Endothelial cell of hepatic sinusoid (primary cell): ENCODE results near the gene GNMT.
"Not testable (repeated sequence)": the region's sequence is repeated elsewhere in the genome, so short reads cannot be mapped to it uniquely, and the experiment has no call there.

Source experiments
- in situ Hi-C: cut with HindIII; loops from 2 replicates; pipeline ENCODE4 v1.10.0; 2017; ENCODE audit warnings: low sequenced_read_pairs

The GNMT gene

DNA sequence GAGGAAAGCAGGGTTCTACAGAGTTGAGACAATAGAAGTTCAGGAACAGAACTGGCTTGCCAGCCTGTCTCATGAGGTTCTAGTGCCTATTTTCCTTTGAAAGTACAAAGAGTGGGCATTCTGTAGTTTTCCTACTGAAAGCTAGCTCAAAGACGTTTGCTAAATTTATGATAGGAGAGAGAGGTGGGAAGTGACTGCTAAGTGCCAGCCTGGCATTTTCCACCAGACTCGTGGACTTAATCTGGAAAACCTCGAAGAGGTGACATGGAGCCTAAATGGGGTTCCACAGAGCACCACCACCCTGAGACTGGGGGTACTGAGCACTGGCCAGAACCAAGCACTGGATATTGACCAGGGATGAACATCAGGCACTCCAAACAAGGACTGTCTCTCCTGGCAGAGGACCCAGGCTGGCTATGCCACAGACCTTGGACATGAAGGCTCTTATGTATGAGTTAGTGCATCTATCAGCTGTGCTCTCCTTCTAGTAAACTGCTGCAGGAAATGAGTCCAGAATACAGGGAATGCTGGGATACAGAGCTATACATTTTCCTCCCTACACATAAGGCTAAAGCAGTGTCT, 11.3 kb downstream of the GNMT start:
- in situ Hi-C loops = no loop called here

DNA sequence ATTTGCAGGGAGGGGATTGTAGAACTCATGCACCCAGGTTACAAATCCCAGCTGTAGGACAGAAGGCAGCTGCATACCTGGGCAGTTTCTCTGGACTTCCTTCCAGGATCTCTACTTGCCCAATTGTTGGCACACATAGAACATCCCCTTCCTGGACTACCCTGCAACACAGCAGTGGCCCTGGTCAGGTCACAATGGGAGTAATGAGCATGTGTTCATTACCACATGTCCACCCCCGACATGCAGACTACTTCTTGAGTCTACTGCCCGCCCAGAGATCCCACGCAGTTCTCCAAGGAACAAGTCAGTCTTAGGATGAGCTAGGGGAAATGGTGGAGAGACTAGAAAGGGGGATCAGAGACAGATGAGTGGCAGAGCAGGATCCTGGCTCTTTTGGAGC, 13.4 kb downstream of the GNMT start:
- in situ Hi-C loops = no loop called here

DNA sequence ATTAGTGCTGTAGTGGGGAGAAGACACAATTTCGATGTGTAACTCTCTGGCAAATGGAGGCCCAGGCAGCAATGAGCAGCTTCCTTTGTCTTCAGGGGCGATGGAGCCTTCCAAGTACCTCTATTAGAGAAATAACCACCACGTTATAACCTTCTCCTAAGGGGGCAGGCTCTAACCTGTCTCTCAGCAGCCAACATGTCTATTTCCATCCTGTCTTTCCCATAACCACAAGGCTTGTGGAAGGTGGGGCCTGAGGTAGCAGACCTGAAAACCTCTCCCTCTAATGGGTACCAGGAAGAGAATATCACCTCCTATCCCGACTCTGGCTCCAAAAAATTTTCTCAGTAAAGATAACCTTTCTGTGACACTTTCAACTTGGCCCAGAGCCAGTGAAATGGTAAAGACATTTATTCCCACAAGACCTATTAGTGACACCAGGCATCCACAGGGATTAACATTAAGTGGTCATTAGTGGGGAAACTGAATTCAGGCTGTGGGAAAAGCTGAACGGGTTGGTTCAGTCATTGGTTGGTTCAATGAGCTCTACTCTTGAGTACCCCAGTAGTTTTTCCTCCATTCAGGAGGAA, 14.5 kb downstream of the GNMT start:
- in situ Hi-C loops = no loop called here

DNA sequence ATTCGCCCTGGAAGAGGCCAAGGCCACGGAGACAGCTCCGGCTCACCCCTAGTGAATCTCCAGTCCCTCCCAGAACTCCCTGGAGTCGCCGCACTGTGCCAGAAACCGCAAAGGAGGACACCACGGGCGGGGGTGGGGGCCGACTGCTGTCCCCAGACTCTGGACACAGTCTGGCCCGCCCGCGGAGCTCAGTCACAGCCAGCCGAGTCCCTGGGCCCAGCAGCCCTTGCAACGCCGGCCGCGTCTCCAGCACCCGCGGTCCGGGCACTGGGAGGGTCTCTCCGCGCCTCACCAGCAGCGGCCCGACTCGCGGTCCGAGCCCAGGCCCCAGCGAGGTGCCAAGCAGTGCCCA, 17.9 kb downstream of the GNMT start:
- in situ Hi-C loops = no loop called here

DNA sequence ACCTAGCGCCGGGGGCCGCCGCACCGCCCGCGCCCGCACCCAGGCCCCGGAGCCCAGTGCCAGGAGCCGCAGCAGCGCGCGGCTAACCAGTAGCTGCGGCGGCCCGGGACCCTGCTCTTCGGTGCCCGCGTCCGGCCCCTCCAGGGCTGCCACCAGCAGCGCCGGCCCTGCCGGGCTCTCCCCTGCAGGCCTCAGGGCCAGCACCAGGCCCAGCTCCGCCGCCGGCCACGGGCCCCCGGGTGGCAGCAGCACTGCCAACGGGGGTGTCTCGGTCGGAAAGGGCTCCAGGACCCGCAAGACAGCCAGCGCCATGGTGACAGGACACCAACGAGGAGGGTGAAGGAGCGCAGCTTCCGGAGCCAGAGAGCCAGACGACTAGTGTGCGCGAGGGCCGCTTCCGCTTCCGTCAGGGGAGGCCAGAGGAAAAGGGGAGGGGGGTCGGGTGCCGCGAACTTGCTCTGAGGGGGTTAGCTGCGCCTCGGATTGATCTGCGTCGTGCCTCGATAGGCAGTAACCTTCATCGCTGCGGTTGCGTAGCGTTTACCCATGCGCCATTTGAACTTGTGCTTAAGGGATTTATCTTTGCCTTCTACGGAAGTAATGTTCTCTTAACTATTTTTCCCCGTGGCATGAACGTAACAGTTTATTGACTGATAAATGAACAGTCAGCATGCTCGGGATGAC, 18.4 kb downstream of the GNMT start, which contains the start of gene PEX6:
Gene PEX6 (minus strand): TSS at position 343 of the 684 bp plus-strand sequence. CDS start 31 bp downstream, at position 312.
- in situ Hi-C loops = no loop called here

DNA sequence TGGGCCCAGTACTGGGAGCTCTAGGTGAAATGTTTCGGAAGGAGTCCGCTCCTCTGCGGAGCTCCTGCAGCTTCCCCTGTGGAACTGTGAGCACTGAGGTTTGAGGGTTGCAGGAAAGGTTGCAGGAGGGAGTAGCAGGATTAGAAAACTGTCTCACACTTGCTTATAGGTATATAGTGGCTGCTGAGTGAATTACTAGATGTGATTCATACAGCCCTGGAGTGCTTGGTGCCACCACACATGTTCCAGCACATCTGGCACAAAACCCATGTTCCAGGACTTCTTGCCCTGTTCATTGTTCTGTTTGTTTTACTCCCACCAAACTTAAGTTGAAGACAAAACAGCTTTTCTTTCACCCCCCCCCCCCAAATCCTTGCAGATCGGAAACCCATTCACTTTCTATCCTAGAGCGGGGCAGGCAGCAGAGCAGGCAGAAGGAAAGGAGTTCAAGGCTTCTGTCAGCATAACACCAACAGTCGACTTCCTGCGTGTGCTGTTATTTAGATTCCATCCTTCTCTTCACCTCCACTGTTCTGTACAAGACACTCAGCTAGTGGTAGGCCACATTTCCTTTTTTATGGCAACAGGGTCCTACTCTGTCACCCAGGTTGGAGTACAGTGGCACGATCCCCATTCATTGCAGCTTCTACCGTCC, 19.1 kb downstream of the GNMT start:
- in situ Hi-C loops = no loop called here

DNA sequence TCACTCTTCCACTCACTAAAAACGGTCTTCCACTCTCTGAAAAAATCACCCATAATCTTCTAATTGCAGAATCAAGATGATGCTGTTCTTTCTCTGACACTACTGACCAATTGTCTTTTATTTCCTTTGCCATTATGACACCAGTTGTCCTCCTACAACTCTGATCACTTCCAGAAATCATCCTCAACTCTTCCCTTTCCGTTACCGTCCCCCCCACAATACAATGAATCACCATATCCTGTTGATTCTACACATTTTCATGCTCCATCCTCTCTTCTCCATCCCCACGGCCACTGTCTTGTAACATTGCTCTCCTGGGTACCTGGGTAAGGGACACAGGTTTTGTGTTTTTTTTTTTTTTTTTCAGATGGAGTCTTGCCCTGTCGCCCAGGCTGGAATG, 21.3 kb downstream of the GNMT start:
- in situ Hi-C loops = no loop called here

DNA sequence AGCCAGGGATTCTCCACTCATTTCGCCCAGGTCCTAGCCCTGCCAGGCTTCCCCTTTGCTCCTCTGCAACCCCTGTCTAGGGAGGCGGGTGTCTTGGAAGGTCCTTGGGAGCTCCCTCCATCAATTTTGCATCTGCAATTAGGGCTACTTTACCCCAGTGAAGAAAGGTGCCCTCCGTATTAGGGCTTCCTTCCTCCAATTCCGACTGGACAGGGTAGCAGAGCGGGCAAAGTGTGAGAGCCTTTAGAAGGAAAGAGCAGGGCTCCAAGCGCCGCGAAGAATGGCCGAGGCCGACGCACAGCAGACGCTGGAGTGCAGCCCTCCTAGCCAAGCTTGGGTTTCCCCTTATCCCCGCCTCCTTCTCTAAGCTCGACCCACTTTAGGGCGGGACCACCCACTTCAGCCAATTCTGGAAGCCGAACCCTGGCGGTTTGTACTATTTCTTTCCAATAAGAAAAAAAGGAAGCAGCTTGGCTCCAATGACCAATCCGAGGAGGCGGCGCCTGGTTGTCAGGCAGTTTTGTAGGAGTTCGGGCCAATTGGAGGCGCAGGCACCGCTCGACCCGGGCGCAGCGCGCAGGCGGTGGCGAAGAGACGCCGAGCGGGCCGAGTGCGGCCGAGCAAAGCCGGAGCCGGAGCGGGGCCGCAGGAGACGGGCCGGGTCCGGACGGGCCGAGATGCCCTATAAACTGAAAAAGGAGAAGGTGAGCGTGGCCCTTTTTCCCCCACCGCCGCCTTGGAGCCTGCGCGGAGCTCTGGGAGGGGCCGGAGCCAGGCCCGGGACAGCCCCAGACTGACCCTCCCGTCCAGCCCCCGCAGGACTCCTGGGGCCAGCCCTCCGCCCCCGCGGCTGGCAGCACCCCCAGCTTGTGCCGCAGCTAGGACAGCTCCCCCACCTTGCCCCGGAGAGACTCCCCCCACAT, 23.7 kb downstream of the GNMT start, which contains the start of gene PPP2R5D:
Gene PPP2R5D (plus strand): TSS at position 570 of the 923 bp plus-strand sequence. CDS start 108 bp downstream, at position 678.
- in situ Hi-C loops = no loop called here

DNA sequence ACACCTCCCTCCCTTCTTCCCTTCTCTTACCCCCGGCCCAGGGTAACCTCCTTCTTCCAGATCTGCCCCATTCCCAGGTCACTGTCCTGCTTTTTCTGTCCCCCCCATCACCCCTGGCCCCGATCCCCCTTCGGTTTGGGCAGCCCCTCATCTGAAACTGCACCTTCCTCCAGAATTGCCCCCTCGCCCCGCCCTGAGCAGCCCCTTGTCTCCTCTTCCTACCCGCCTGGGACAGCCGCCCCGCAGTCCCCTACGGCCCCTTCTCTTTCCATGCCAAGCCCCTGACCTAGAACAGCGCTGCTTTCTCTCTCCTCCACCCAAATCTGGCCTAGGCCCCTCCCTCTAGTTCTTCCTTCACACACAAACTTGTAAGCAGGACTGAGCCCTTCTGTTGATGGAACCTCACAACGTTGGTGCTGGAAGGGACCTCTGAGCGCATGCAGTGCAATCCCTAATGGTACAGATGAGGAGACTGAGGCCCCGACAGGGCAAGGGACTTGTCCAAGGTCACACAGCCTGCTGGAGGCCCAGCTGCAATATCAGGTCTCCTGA, 24.4 kb downstream of the GNMT start:
- in situ Hi-C loops = no loop called here

DNA sequence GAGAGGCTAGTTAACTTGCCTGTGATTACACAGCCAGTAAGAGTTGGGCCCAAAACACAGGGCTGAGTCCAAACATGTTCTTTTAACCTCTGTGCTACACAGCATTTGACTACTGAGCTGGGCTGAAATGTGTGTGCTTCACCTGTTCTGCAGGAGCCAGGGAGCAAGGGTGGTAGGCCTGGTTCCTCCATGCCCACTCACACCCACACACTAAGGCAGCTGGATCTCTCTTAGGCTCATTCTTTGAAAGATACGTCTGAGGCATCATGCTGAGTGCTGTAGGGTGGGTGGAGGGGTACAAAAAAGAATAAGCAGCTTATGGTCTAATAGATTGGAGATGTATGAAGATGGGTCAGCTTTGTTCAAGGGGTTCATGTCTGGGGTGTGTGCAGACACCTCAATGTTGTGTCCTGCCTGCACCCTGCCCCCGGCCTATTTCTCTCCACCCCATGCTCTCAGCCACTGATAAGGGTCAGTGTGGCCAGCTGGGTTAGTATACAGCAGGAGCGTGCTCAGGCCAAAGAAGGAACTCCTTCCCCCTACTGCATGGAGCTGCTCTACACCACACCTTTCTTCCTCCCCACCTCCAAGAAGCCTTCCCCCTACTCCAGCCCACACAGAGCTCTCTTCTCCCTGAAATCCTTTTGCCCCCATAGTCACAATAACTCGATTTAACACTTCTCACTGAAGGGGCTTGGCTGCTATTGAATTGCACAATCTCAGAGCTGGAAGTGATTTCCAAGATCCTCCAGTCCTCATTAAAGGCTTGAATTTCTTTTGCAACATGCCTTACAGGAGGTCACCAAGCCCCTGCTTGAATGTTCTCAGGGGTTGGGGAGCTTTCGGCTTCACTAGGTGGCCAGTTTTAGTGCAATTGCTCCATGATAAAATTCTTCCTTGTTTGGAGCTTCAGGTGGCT, 27.2 kb downstream of the GNMT start:
- in situ Hi-C loops = no loop called here

DNA sequence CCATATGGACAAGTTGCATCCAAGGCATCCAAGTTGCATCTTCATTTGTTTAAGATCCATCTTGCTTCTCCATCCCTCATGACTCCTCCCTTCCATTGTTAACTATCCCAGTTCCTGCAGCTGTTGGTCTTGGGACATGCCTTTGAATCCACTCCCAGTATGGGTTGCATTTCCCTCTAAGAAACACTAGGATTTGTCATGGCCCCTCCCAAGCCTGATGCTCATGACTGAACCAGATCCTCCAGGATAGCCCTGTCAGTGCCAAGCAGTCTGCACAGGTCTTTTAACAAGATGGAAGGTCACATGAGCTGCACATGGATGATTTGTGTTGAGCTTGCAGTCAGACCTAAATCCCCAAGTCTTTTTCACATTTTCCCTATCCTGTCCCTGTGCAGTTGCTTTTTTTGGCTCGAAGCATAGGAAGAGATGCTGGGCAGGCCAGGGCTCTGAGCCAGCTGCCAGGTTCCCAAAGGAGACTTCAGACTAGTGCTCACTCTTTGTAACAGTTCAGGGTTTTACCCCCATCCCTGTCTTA, 28.0 kb downstream of the GNMT start:
- in situ Hi-C loops = no loop called here

DNA sequence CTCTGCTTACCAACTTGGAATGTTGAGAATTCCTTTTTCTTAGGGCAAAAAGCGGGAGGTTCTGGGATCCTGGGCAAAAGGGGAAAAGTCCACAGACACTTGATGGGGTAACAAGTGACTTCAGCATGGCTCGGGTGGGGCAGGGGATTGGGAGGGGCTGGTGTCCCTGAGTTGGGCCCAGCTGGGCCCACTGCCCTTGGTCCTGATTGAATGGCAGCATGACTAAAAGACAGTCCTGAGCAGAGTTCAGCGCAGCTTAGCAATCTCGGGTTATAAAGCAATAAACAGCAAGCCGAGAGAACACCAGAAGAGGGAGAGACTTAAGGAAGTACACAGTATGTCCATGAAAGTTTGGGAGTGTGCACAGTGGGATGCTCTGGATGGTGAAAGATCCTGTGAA, 29.4 kb downstream of the GNMT start:
- in situ Hi-C loops = no loop called here

DNA sequence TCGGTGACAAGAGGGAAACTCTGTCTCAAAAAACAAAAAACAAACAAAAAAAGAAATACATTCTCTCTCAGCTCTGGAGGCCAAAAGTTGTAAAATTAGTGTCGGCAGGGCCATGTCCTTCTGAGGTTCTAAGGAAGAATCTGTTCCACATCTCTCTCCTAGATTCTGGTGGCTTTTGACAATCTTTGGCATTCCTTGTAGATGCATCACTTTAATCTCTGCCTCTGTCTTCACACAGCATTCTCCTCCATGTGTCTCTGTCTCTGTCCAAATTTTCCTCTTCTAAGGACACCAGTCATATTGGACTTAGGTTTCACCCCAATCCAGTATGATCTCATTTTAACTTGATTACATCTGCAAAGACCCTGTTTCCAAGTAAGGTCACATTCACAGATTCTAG, 32.9 kb downstream of the GNMT start:
- in situ Hi-C loops = no loop called here

DNA sequence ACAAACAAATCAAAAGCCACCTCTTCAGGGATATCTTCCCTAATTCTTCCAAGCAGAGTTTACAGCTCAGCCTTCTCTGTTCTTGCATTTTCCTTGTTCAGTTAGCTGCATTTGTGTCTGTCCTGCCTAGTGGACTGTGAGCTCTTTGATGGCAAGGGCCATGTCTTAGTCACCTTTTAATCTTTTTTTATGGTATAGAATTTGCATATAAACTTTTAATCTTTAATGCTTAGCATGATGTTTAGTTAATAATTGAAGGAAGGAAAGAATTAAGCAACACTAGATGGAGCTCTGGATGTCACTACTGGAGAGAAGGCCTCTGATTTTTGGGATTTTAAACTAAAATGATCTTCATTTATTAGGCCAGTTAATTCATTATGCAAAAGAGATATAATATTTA, 36.0 kb downstream of the GNMT start:
- in situ Hi-C loops = no loop called here

DNA sequence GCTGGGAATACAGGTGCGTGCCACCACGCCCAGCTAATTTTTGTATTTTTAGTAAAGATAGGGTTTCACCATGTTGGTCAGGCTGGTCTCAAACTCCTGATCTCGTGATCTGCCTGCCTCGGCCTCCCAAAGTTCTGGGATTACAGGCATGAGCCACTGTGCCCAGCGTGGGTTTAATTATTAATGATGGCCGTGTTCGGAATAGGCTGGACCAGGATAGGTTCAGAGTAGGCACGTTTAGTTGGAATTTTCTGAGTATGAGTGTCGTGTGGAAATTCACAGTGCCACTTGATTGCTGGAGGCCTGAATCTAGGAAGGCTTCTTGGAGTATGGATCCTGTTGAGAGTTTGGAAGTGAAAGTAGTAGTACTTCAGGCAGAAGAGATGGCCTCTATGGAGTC, 37.7 kb downstream of the GNMT start:
- in situ Hi-C loops = not testable (repeated sequence)

DNA sequence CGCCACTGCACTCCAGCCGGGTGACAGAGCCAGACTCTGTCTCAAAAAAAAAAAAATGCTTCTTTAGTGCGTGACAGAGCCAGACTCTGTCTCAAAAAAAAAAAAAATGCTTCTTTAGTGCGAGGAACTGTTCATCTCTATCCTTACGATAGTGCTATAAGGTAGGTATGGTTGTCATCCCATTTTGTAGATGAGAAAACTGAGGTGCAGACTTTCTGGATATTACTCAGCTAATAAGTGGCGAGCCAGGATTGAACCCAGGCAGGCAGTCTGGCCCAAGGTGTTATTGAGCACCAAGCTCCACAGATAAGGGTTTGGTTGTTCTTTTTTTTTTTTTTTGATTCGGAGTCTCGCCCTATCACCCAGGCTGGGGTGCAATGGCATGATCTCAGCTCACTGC, 41.3 kb downstream of the GNMT start:
- in situ Hi-C loops = no loop called here

DNA sequence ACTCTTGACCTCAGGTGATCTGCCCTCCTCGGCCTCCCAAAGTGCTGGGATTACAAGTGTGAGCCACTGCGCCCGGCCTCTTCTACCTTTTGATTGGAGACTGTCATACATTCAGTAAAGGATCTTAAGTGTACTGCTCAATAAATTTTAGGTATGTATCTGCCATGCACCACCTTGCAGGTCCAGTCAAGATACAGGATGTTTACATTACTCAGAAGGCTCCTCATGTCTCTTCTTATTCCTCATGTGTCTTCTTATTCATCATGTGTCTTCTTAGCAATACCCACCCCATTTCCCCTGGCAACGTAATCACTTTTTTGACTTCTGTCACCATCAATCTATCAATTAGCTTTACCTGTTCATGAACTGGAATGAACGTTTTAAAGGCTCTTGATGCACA, 45.3 kb downstream of the GNMT start:
- in situ Hi-C loops = no loop called here

DNA sequence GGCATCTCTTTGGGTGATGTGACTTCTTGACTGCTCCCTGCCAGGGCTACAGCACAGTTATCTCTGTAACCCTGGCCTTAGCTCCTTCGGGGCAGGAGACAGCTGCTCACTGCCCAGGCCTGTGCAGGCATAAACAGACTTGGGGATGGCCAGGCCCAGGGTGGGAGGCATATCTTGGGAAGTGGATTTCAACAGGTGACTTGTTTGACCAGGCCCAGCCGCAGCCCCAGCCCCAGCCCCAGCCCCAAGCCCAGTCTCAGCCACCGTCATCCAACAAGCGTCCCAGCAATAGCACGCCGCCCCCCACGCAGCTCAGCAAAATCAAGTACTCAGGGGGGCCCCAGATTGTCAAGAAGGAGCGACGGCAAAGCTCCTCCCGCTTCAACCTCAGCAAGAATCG, 45.7 kb downstream of the GNMT start:
- in situ Hi-C loops = no loop called here

DNA sequence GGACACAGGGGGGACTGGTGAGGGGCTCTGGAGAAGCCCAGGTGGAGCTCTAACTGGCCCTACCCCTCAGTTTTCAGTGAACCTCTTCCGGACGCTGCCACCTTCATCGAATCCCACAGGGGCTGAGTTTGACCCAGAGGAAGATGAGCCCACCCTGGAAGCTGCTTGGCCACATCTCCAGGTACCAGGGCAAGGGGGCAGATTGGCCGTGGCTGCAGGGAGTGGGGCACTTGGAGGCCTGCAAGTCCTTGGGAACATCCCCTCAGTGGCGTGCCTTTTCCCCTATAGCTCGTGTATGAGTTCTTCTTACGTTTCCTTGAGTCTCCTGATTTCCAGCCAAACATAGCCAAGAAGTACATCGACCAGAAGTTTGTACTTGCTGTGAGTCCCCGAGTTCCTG, 46.6 kb downstream of the GNMT start:
- in situ Hi-C loops = no loop called here
